Mesodermal cell (in vitro differentiated cells): ENCODE results near the gene ZNF17.

ENCODE experiments used
- H3K27ac ChIP-seq: 2 replicates; pipeline ENCODE4 v1.7.0; 2013; ENCODE audit warnings: mild to moderate bottlenecking, low read depth, low read length, moderate library complexity; ENCODE audit not compliant: severe bottlenecking
- H3K36me3 ChIP-seq: 2 replicates; pipeline ENCODE4 v1.7.1; 2013; ENCODE audit warnings: mild to moderate bottlenecking, low read length, moderate library complexity; ENCODE audit not compliant: control insufficient read depth, insufficient read depth
- H3K4me1 ChIP-seq: one replicate; pipeline ENCODE4 v1.7.1; 2013; ENCODE audit warnings: mild to moderate bottlenecking, low read length; ENCODE audit not compliant: insufficient read depth, control insufficient read depth, poor library complexity, severe bottlenecking
- H3K4me3 ChIP-seq: 2 replicates; pipeline ENCODE4 v1.7.0; 2013; ENCODE audit warnings: low read length, control low read depth, mild to moderate bottlenecking; ENCODE audit not compliant: insufficient read depth, poor library complexity, severe bottlenecking; ENCODE audit errors: extremely low read depth
- H3K9me3 ChIP-seq: 2 replicates; pipeline ENCODE4 v1.7.1; 2013; ENCODE audit warnings: mild to moderate bottlenecking, low read length, moderate library complexity; ENCODE audit not compliant: control insufficient read depth
- WGBS, 2 experiments: methylation state at CpG; one replicate each; pipeline ENCODE4 v1.1.5; 2013; ENCODE audit warnings: missing lambda C conversion rate in 2 of 2; ENCODE audit not compliant: insufficient coverage in 2 of 2; 5-methylcytosine and 5-hydroxymethylcytosine counted together

ZNF17 gene

GRCh38 chr19:57434386-57435061, 23.6 kb downstream of the ZNF17 start:
- 42 to 49% methylated on average over 11 to 12 of the region's 15 CpGs for WGBS, 2 experiments

GRCh38 chr19:57435062-57435978, 24.4 kb downstream of the ZNF17 start, which contains the start of gene ZNF749:
TSS of gene ZNF749 (plus strand) at chr19:57435325. CDS start at chr19:57435579, 254 bp downstream.
- Histone ChIP-seq H3K4me3 (peak within 1 kb of the TSS; percentile 87), H3K36me3 (peaks cover 22% of the 10 kb centered on the region), H3K27ac (peak within 1 kb of the TSS; percentile 61), H3K9me3 (no peaks in the 10 kb centered on the region), H3K4me1 (no peaks in the 10 kb centered on the region)
- 0 to 1% methylated on average over 52 to 53 of the region's 61 CpGs for whole genome bisulfite sequencing, 2 experiments

More at GRCh38 chr19:57434386-57435061, 23.6 kb downstream of the ZNF17 start:
- no peaks in the 10 kb centered on the region for H3K9me3 ChIP-seq
- peak overlapping the region; percentile 46 for H3K27ac ChIP-seq
- no peaks in the 10 kb centered on the region for H3K4me1 ChIP-seq
- H3K4me3 ChIP-seq: peak overlapping the region; percentile 87
- peaks cover 18% of the 10 kb centered on the region for H3K36me3 ChIP-seq

DNA sequence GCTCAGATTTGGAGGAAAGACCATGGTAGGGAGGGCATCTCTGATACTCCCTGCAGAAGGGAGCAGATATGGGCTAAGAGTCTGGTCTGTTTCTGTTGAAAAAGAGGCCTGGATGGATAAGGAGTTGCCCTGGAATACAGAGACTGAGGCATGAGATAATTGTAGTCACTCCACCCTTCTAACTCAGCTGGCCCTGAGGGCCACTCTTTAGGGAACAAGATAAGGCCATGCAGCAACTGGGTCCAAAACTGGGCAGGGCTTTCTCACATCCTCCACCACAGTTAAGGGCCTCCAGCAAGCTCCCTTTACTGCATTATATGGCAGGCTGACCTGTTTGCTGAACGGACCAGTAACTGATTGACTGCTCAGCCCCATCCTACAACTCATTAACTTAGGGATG, 25.5 kb downstream of the ZNF17 start:
- peaks cover 22% of the 10 kb centered on the region for H3K36me3 ChIP-seq
- H3K9me3 ChIP-seq: no peaks in the 10 kb centered on the region
- no peak overlapping the region for H3K27ac ChIP-seq
- H3K4me3 ChIP-seq: peak overlapping the region; percentile 87
- WGBS, 2 experiments: no CpG with 5 or more reads among the region's 1 CpG
- H3K4me1 ChIP-seq: no peaks in the 10 kb centered on the region

DNA sequence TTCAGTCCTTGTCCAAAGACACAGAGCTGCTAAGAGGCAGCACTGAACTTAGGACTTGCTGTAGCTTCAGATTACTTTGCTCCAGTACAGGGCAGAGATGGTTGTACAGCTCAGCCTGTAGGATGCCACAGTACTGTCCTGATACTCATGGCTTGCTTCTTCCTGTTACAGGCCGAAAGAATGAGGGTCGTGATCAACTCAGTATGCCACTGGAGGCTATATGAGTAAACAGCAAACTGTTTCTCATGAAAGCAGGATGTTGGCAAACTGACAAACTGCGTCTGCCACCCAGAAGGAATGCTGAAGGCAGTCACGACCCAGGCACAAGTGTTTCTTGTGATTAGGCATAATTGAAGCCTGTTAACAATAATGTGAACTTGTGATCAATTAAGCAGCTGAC, 27.0 kb downstream of the ZNF17 start:
- Histone ChIP-seq H3K27ac (no peak overlapping the region), H3K4me3 (no peak overlapping the region), H3K4me1 (no peaks in the 10 kb centered on the region), H3K9me3 (no peaks in the 10 kb centered on the region), H3K36me3 (peaks cover 32% of the 10 kb centered on the region)
- 91 to 92% methylated on average over 3 to 4 of the region's 4 CpGs for WGBS, 2 experiments

GRCh38 chr19:57438925-57439324, 28.0 kb downstream of the ZNF17 start:
- WGBS, 2 experiments: 94 to 99% methylated on average over 7 to 9 of the region's 9 CpGs
- peaks cover 42% of the 10 kb centered on the region for H3K36me3 ChIP-seq

DNA sequence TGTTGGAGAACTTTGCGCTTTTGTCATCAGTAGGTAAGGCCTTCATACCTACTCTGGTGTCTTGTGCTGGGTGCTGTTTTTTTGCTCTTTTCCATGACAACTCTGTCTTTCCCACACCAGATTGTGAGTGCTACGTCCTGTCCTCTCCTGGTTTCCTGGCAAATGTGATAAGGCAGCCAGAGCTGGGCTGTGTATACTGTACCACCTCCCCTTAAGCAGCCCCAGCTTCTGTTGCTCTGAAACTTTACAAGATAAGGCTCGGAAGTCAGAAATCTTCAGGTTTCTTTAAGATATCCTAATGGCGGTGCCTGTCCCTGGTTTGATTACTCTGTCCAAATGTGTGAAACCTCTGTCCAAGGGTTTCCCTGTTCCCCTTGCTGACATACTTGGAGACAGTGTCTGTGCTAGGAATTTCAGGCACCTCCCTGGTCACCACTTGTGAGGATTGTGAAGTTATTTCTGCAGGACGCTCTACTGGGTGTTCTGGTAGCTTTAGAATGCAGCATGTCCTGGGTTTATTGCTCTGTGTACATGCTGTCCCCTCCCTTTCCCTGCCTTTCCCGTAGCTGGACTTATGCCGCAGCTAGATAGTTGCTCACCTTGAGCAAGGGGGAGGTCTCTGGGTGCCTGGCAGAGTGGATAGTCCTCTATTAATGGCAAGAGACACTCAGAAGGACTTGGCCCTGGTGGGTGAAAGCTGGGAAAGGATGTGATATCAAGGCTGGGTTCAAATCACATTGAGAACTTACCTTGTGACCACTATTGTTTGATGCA, 31.2 kb downstream of the ZNF17 start:
- WGBS, 2 experiments: 91 to 94% methylated on average over 2 to 4 of the region's 7 CpGs
- Histone ChIP-seq H3K27ac (peak overlapping the region; percentile 11), H3K4me1 (no peaks in the 10 kb centered on the region), H3K4me3 (no peak overlapping the region), H3K9me3 (peaks cover 5% of the 10 kb centered on the region), H3K36me3 (peaks cover 73% of the 10 kb centered on the region)

More at GRCh38 chr19:57438925-57439324, 28.0 kb downstream of the ZNF17 start:
- no peak overlapping the region for H3K27ac ChIP-seq
- no peaks in the 10 kb centered on the region for H3K9me3 ChIP-seq
- no peak overlapping the region for H3K4me3 ChIP-seq
- H3K4me1 ChIP-seq: no peaks in the 10 kb centered on the region

DNA sequence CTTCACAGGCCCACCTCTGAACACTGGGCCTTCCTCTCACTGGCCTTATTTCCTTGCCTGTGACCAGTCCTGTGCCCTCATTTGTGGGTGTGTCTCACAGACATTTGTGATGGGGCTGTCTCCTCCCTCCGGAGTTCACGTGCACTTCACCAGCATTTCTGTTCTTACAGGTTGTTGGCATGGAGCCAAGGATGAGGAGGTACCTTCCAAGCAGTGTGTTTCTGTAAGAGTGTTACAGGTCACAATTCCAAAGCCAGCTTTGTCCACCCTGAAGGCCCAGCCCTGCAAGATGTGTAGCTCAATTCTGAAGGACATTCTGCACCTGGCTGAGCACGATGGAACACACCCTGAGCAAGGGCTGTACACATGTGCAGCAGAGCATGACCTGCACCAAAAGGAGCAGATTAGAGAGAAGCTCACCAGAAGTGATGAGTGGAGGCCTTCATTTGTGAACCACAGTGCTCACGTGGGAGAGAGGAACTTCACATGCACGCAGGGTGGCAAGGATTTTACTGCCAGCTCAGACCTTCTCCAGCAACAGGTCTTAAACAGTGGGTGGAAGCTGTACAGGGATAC, 32.2 kb downstream of the ZNF17 start:
- no peaks in the 10 kb centered on the region for H3K4me1 ChIP-seq
- H3K27ac ChIP-seq: no peak overlapping the region
- H3K36me3 ChIP-seq: peaks cover 69% of the 10 kb centered on the region
- 69 to 97% methylated on average over 3 to 4 of the region's 5 CpGs for WGBS, 2 experiments
- H3K9me3 ChIP-seq: peaks cover 5% of the 10 kb centered on the region
- no peak overlapping the region for H3K4me3 ChIP-seq

DNA sequence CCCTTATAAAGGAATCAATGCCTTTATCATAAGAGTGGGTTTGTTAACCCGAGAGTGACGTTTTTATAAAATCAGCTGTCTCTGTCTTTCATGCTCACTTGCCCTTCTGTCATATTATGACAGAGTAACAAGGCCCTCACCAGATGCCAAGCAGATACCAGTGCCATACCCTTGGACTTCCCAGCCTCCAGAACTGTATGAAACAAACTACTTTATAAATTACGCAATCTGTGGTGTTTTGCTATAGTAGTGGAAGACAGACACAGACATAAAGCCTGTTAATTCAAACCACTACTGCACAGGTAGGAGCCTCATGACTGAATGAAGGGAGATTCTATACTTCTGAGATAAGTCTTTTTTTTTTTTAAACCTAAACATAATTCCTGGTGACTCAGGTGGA, 41.3 kb downstream of the ZNF17 start:
- no peak overlapping the region for H3K27ac ChIP-seq
- H3K4me3 ChIP-seq: no peak overlapping the region
- H3K4me1 ChIP-seq: no peaks in the 10 kb centered on the region
- WGBS, 2 experiments: no CpG with 5 or more reads among the region's 3 CpGs
- peaks cover 6% of the 10 kb centered on the region for H3K36me3 ChIP-seq
- H3K9me3 ChIP-seq: peaks cover 5% of the 10 kb centered on the region

DNA sequence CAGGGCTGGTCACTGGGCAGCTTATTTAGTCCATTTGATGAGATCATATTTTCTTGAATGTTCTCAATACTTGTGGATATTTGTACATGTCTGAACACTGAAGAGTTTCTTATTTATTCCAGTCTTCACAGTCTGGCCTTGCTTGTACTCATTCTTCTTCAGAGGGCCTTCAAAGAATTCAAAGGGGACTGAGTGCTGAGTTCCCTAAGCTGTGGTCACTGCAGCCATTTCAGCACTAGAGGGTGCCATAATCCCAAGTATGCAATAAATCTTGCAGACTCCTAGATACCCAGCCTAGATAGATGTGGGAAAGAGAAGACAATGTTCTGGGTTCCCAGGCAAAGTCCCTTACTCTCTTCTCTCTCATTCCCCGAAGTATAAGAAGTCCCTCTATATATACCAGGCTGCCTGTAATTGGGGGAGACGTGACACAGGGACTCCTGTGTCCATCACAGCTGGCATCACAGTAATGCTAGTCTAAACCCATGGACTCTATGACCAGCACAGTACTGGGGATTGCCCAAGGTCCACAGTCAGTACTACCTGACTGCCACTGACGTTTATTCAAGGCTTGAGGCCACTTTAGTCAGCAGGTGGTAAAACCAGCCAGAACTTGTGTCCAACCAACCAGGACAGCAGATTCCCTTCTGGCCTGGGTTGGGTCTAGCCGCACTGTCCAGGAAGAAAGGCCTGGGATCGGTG, 54.9 kb downstream of the ZNF17 start:
- Histone ChIP-seq H3K4me1 (no peaks in the 10 kb centered on the region), H3K9me3 (peaks cover 23% of the 10 kb centered on the region), H3K27ac (no peak overlapping the region), H3K4me3 (no peak overlapping the region), H3K36me3 (peaks cover 13% of the 10 kb centered on the region)
- WGBS, 2 experiments: 65 to 91% methylated on average over 4 of the region's 5 CpGs
